HTR-8/SVneo (cell line): ENCODE data around the gene BTBD9.

Experiments
- DNase-seq: peaks from one replicate; pipeline ENCODE4 v3.0.0; 2011; ENCODE audit warnings: low spot score, mixed read lengths; ENCODE audit not compliant: insufficient read length
- FAIRE-seq: peaks from 2 replicates; lab custom pipeline; 2011; peaks lifted over from hg19 to GRCh38; lab: Jason Lieb, UNC

The BTBD9 gene

DNA sequence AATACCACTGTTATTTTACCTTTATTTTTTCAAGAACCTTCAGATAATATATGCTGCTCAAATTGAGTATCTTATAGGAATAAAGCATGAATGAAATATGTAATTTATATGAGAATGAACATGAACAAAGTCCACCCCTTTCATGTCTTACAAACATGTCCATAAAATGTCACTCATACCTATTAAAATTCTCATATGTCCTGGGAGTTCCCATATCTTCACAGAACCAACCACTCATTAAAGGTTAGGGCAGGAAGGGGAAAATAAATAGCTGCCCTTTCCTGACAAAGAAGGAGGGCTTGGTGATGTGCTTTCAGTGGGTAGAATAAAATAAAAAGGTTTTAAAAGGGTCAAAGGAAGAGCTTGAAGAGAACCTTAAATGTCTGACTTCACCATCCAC lies 125.3 kb downstream of the BTBD9 start:
- no peak for DNase-seq
- no peak for FAIRE-seq

DNA sequence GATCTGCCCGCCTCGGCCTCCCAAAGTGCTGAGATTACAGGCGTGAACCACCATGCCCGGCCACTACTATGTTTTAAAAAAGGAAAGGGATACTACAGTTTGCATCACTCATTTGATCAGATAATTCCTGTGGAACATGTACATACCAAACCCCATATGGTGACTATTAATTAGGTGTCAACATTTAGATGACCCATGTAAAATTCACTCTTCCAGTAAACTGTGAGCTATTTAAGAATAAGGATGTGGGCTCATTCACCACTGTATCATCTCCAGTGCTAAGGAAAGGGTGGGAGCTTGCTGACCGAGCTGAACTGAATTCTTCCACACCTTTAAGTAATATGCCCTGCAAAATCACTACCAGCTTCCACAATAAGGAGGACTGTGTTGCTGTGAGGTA lies 127.5 kb downstream of the BTBD9 start:
- DNase-seq: no peak

DNA sequence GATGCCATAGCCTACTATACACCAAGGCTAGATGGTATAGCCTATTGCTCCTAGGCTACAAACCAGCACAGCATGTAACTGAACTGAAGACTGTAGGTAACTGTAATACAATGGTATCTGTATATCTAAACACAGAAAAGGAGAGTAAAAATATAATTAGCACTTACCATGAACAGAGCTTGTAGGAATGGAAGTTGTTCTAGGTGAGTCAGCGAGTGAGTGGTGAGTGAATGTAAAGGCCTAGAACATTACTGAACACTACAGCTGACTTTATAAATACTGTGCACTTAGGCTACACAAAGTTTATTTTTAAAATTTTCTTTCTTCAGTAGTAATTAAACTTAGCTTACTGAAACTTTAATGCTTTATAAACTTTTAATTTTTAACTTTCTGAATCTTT lies 129.5 kb downstream of the BTBD9 start:
- DNase-seq (no peak), FAIRE-seq (no peak)

More for the DNA sequence above, 127.5 kb downstream of the BTBD9 start:
- no peak for FAIRE-seq

DNA sequence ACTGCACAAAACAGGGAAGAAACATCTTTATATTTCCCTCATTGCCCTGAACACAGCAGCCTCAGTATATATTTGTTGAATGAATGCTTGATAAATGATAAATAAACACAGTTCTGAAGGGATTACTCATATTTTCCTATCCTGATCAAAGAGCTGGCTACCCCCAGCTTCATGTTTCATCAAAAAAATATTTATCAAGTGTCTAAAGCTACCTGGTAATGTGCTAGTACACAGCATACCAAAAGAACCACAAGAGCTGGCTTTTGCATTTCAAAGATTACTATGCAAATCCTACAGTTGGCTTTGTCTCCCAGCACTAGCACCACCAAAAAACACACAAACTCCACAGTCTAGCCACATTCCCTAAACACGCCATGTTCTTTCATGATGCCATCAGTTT lies 130.0 kb downstream of the BTBD9 start:
- no peak for DNase-seq
- FAIRE-seq: no peak

DNA sequence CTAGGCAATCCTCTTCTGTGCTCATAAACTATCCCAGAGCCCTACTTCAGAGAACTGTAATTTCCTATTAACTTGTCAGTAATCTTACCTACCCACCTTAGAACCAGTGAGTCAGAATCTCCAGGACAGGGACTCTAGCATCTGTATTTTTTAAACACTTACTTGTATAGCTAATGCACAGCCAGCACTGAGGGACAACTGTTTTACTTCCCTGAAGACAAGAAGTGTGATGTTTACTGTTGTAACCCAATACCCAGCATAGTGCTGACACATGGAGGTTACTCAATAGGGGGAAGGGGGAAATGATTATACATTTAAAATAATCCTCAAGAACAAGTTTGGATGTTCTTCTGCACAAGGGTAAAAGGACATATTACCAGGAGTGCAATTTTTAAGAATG lies 130.8 kb downstream of the BTBD9 start:
- FAIRE-seq (no peak), DNase-seq (no peak)

DNA sequence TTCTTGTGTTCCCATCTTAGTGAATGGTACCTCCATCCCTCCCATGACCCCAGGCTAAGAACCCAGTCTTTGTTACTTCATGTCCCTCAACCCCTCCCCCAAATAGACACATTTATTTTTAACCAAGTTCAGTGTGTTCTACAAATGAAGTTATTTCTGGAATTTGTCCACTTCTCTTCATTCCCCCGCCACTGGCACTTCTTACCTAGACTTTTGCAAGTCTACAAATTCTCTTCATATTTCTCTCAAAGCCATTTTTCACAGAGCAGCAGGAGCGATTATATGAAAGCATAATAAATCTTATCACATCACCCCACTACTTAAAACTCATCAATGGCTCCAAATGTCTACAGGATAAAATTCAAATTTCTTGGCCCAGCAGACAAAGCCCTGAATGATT lies 131.4 kb downstream of the BTBD9 start:
- DNase-seq: no peak
- no peak for FAIRE-seq

DNA sequence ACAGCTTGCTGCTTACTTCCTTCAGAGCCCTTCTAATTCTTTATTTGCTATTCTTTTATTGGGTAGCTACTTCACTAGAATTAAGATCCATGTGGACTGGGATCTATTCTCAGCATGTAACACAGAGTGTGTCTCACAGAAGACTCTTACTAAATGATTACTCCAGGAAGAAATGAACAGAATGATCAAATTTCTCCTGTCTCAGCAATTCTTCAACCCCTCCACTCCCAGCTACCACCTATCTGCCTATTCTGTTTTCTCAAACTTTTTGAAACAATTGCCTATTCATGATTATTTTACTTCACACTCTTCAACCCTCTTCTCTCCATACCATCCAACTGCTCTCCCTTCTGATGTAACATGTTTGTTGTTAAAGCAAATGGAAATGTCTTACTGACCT lies 132.6 kb downstream of the BTBD9 start:
- no peak for FAIRE-seq
- DNase-seq: no peak

DNA sequence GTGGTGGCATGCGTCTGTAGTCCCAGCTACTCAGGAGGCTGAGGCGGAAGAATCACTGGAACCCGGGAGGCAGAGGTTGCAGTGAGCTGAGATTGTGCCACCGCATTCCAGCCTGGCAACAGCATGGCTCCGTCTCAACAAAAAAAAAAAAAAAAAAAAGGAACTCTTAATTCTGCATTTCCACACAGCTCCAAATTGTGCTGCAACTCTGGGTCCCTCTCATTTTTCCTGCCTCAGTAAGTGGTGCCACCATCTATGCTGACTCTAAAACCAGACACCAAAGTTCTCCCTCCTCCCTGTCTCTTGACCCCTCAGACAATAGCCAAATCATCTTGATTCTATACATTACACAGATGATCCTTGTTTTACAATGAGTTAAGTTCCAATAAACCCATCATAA lies 133.9 kb downstream of the BTBD9 start:
- FAIRE-seq (no peak), DNase-seq (no peak)

DNA sequence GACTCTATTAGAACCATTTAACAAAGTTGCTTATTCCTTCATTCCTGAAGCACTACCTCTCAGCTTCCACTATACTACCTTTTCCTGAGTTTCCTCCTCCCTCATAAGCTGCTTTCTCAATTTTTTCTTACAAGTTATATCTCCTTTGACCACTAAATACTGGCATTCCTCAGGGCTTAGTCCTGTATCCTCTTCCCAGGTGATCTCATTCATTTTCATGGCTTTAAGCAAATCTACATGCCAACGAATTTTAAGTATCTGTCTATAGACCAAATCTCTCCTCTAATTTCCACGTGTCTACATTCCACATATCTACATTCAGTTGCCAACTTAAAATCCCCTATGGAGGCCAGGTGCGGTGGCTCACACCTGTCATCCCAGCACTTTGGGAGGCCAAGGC lies 134.7 kb downstream of the BTBD9 start:
- FAIRE-seq (no peak), DNase-seq (no peak)

DNA sequence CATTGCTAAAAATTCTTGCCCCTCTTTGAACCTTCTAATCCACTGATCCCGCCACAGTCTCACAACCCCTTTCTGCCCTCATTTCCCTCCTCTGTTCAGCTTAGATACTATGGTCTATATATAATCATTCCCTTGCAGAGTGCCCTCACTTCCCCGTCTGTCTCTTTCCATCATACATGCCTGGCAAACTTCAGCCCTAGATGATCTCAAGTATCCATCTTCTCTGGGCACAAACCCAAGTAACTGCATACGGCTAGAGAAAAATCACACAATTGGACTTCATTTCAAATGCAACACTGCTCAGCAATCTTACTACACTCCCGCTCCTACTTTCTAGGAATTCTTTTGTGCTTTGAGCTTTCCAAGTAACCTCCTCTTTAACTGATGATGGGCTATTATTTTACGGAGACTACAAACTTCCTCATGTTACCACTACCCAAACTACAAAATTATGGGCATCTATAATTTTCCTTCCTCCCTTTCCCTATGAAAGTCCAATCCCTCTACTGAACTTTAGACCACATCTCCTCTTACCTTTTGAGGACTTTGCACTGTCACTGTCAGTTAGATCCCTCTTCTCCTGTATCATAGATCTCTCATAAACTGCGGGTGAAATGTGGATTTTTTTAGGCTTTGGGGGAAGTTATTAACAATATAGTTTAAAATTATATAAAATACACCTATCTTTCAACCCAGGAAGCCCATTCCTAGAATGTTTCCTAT lies 135.6 kb downstream of the BTBD9 start:
- DNase-seq (no peak), FAIRE-seq (no peak)

DNA sequence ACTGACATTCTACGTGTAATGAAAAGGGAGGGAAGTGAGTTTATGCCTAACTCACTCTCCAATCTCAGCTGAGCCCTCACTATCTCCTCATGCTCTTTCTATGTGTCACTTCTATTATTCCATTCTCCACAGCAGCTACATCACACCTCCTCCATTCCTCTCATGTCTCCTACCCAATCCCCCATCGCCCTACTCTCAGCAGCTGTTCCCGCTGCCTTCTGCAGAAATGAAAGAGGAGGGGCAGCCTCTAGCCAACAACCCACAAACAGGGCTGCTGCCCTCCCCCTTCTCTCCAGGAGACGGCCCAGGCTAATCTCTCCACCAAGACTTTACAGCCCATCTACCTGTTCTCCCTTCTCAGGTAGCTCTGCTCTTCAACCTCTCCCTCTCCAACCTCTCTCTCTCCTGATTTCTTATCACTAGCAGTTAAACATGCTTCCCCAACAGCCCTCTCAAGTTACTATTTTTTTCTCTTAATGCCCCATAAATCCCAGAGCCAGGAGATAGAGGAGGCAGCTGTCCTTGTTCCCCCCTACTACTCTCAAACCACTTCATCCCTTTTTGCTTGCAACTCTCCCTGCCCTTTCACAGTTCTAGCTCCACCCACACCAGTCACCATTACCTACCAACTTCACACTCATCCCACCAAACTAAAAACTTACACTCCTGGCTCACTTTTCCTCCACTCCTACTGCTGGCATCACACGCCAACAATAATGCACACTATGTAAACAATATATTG lies 136.5 kb downstream of the BTBD9 start:
- DNase-seq: no peak
- FAIRE-seq: no peak

DNA sequence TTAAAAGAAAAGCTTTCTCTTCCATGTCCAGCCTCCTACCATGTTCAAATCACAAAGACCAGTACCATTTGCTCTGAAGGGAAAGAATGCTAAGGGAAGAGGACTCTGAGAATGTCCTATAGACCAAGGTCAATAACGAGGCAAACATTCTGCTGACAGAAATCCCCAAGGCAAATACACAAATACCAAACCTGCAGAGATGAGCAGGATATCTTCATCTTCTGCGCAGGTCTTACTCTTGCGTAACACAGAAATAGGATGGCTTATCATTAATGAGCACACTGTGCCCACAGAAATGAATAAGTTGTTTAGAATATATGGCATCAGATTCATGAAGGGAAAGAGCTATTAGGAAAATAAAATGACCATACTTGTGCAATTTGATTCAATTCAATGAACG lies 137.3 kb downstream of the BTBD9 start:
- FAIRE-seq (no peak), DNase-seq (no peak)

DNA sequence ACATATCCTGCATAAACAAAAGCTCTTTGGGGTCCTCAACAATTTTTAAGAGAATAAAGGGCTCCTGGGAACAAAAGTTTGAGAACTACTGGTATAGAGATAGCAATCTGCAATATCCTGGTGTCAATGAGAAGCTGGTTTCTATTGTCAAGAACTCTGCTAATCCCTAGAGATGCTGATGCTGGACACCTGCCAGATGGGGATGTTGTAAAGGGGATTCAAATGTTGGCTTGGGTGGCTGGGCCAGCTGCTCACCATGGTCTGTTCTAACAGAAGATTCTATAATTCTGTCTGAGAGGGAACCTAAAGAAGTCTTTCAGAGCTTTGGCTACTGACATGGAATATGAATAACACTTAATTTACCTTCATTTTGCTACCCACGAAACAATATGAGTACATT lies 137.8 kb downstream of the BTBD9 start:
- no peak for FAIRE-seq
- no peak for DNase-seq

DNA sequence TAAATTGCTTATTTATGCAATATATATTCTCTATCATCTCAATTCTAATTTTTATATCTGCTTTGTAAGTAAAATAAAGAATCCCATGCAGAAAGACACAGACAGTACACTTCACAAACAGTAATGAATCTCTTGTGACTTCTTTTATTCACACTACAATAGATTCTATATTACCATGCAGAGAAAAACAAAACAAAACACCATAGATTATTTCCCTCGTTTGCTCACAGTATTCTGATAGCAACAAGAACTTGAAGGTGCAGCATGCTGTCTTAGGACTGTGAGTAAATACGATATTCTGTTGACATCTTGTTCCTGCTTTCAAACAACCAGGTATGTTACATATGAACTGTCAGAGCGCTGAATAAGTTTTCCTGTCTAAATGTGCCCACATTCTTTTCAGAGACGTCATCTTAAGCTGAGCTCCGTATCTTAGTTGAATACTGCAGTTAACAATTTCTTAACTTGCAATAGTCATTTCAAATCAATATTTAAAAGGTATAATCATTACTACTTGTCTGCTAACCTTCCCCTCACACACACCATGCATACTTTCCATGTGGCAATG lies 140.1 kb downstream of the BTBD9 start:
- FAIRE-seq (no peak), DNase-seq (no peak)

DNA sequence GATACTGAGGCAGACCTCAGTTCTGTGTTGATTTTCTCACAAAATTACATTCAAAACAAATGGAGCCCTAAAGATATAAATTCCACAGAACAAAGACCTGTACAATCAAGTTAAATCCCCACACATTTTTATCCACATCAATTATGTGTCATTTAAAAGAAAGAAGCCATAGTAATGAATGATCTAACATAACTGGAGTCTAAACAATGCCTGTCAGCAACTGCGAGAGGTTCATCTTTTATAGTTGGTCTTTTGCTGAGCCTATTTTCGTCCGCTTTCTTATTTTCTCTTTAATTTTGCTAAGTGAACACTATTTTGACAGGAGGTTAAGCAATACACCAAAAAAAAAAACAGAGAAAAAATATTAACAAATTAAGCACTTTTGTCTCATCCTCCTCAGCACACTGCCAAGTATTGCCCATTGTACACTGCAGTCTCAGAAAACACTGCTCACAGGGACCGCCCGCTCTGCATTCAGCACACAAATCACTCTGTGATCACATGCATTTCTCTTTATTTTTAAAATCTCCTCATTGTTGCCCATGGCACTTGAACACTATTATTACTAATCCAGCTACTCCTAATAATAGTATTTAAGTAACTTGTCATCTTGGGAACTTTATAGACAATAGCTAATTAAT lies 140.8 kb downstream of the BTBD9 start:
- no peak for FAIRE-seq
- DNase-seq: no peak

DNA sequence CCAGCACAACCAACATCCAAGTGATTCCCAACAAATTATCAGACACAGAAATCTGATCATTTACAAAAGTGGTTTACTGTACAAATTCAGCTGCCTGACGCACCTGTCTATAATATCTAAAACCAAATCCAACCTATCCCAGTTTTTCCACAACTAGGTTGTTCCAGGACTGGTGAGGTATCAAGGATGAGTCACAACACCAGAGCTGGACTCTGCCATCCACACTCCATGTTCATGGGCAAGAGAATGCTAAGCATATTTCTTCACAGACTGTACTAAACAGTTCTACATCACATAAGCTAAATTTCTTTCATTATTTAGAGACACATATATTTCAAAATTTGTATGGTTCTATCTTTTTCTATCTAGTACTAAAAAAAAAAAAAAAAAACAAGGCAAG lies 141.6 kb downstream of the BTBD9 start:
- DNase-seq (no peak), FAIRE-seq (no peak)

DNA sequence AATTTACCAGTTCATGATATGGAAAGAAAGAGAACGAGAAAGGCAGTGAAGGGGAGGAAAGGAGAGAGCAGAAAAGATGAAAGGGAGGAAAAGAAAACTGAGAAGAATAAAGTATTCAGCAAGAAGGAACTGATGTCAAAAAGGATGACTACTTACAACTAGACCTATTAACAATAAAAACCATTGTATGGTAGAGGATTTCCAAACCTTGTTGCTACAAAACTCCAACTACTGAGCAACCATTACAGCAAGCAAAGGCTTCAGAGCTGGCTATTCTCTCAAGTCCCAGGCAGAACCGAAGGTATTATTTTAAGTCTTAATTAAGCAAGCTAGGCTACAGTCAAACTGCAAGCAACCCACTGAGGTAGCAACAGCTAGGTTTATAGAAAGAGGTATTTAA lies 142.2 kb downstream of the BTBD9 start:
- FAIRE-seq (no peak), DNase-seq (no peak)

DNA sequence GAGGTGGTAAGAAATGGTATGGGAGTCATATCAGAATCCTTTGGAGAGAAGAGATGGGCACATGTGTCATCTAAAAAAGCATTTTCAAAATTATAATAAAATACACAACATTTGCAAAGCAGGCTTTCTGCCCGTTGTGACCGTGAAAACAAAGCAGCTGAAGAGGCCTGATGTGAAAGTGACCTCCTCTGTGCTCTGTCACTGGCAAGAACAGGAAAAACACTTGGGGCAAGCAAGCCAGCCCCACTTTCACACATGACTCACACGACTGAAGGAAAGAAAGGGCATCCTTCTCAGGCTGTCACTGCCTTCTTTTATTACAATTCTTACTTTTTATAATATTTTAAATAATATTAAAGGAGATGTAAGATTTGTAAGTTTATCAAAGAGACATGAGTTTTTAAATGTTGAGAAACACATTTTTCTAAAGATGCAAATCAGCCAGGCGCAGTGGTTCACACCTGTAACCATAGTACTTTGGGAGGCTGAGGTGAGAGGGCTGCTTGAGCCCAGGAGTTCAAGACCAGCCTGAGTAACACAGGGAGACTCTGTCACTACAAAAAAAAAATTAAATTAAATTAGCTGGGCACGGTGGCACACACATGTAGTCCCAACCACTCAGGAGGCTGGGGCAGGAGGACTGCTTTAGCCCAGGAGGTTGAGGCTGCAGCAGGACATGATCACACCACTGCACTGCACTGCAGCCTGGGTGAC lies 143.7 kb downstream of the BTBD9 start:
- FAIRE-seq: no peak

DNA sequence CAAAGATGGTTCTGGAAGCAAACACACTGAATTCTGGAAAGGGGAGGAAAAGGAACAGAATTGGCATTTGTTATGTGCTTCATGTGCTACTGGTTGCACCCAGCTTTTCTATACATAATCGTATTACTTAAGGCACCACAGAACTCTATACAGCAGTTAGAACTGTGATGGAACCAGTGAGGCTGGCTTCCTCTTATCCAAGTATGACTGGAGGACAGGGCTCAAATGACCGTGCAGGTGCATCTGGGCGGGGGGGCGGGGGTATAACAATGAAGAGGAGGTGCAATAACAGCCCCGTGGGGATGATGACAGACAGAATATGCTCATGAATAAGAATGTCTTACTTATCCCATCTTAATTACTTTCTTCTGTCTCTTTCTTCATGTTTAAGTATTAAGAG lies 144.2 kb downstream of the BTBD9 start:
- no peak for FAIRE-seq
- no peak for DNase-seq

More for the DNA sequence above, 143.7 kb downstream of the BTBD9 start:
- DNase-seq: no peak

DNA sequence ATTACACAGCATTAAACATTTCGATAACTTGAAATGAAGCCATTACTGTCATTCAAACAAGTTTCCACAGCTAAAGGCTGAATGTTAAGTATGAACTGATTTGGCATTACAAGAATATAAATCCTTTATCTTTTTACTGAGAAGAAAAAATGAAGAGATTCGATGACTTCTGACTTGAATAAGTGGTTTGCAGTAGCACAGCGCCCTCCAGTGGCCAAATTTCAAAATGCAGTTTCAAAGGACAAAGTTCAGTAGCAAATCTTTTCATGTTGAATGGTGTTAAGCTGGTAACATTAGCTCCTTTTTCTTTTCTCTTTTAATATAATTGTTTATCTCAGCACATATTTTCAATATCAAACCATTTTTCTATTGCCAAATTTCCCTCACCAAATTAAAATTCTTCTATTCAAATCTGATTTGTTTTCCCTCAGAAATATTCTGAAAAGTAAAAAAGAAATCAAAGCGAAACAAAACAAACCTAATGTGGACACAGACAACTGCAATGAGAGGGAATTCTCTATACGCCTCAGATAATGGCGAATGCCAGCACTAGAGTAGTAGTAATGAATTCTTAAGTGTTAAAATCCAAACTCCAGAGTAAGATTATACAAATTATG lies 145.7 kb downstream of the BTBD9 start:
- DNase-seq: peak; percentile 32
- FAIRE-seq: no peak
